Naive thymus-derived CD4-positive, alpha-beta T cell (primary cell): ENCODE measurements around the gene APOL4. TPM values are rescaled to one million over a fixed set of nuclear protein-coding genes. Genes with fewer than 3 reads are reported as not detected.

Experiments used
- ATAC-seq: fragments of 150-1000 bp; cut with Tn5 transposase; 2 replicates; pipeline ENCODE4 v1.10.0; 2021; ENCODE audit warnings: mild to moderate bottlenecking, moderate library complexity
- CTCF ChIA-PET: fragments of 350-600 bp; sonication (Branson Sonifier 250); formaldehyde crosslinking; loops from one replicate; lab custom pipeline; 2021; ENCODE audit warnings: antibody characterized with exemption; lab: Charles Lee
- POLR2A ChIA-PET: fragments of 350-600 bp; sonication (Branson Sonifier 250); formaldehyde crosslinking; loops from one replicate; lab custom pipeline; 2021; ENCODE audit warnings: antibody characterized with exemption, inconsistent platforms; lab: Charles Lee
- DNase-seq, 9 donors: peaks; one replicate each; pipeline versions ENCODE4 v3.0.0 to v3.0.0-alpha.2; 2020 to 2022; ENCODE audit warnings: mixed read lengths in 1 of 9
- H3K27ac ChIP-seq: one replicate; pipeline ENCODE4 v1.7.0; 2013; ENCODE audit warnings: mild to moderate bottlenecking, low read depth, low read length, moderate library complexity
- H3K27me3 ChIP-seq, 2 donors: one replicate each; pipeline ENCODE4 v1.7.0; 2013; ENCODE audit warnings: low read length in 2 of 2, mild to moderate bottlenecking in 2 of 2, moderate library complexity in 2 of 2; ENCODE audit not compliant: control insufficient read depth in 2 of 2, insufficient read depth in 2 of 2
- H3K36me3 ChIP-seq, 3 experiments: 1 replicate in 2 of 3; 2 replicates in 1 of 3; pipeline ENCODE4 v1.7.0; 2013; ENCODE audit warnings: low read length in 3 of 3, mild to moderate bottlenecking in 3 of 3, moderate library complexity in 1 of 3; ENCODE audit not compliant: insufficient read depth in 3 of 3, control insufficient read depth in 2 of 3
- H3K4me1 ChIP-seq, 2 donors: one replicate each; pipeline ENCODE4 v1.7.0; 2013; ENCODE audit warnings: low read length in 2 of 2, mild to moderate bottlenecking in 2 of 2, moderate library complexity in 1 of 2; ENCODE audit not compliant: control insufficient read depth in 2 of 2, insufficient read depth in 2 of 2
- H3K4me3 ChIP-seq: 2 replicates; pipeline ENCODE4 v1.7.0; 2013; ENCODE audit warnings: mild to moderate bottlenecking, low read length
- H3K9me3 ChIP-seq, 3 experiments: 1 replicate in 2 of 3; 2 replicates in 1 of 3; pipeline ENCODE4 v1.7.0; 2013; ENCODE audit warnings: low read length in 3 of 3; ENCODE audit not compliant: control insufficient read depth in 2 of 3
- H3K27ac Mint-ChIP-seq, 9 donors: one replicate each; pipeline ENCODE4 v1.8.0; 2020 to 2022; ENCODE audit warnings: mixed read lengths in 9 of 9, mild to moderate bottlenecking in 8 of 9, moderate library complexity in 5 of 9, inconsistent platforms in 2 of 9
- H3K27me3 Mint-ChIP-seq, 5 donors: one replicate each; pipeline ENCODE4 v1.8.0; 2021 to 2022; ENCODE audit warnings: mixed read lengths in 5 of 5, mild to moderate bottlenecking in 1 of 5
- H3K36me3 Mint-ChIP-seq, 5 donors: one replicate each; pipeline ENCODE4 v1.8.0; 2020 to 2022; ENCODE audit warnings: mixed read lengths in 5 of 5, mild to moderate bottlenecking in 3 of 5, inconsistent platforms in 1 of 5
- H3K4me1 Mint-ChIP-seq, 7 donors: one replicate each; pipeline ENCODE4 v1.8.0; 2020 to 2022; ENCODE audit warnings: mixed read lengths in 7 of 7, mild to moderate bottlenecking in 3 of 7, inconsistent platforms in 1 of 7
- H3K4me3 Mint-ChIP-seq, 10 donors: one replicate each; pipeline ENCODE4 v1.8.0; 2020 to 2022; ENCODE audit warnings: mild to moderate bottlenecking in 10 of 10, mixed read lengths in 10 of 10, moderate library complexity in 6 of 10, inconsistent platforms in 2 of 10
- H3K9me3 Mint-ChIP-seq, 11 donors: one replicate each; pipeline ENCODE4 v1.8.0; 2020 to 2022; ENCODE audit warnings: mixed read lengths in 11 of 11, mild to moderate bottlenecking in 4 of 11, inconsistent platforms in 1 of 11, moderate library complexity in 1 of 11
- intact Hi-C, 2 donors: fragments of 100-400 bp; cut with micrococcal nuclease; formaldehyde crosslinking; loops; one replicate each; pipeline ENCODE4 v1.15.1; 2023
- polyA plus RNA-seq, 2 donors: library from polyadenylated mRNA; unstranded; fragments of 300-500 nt; fragmentation: Illumina TruSeq; gene quantifications; one replicate each; pipeline ENCODE4 v1.2.3, GENCODE V29; 2021
- total RNA-seq, 6 experiments: library from RNA in 5 of 6; stranded (reverse) in 5 of 6; gene quantifications; 1 replicate in 5 of 6; 2 replicates in 1 of 6; pipeline ENCODE4 v1.2.3 and lab custom pipeline; 2021 to 2026

The APOL4 gene
- total and polyA plus RNA-seq, 7 experiments from 2014 or later: 1.2 TPM; not detected in 6

GRCh38 chr22:36237462-36238372 lies 36.1 kb upstream of the APOL4 start:
- DNase-seq: peak in 3 of 9 donors; percentile 3 to 17 (median 11)
- Mint-ChIP-seq H3K4me3 (peak overlapping the region; percentile 93 to 99 (median 99)), H3K36me3 (peaks cover 19 to 64% (median 40%) of the 10 kb centered on the region in 5 donors), H3K27ac (peak overlapping the region; percentile 94 to 98 (median 97)), H3K4me1 (peaks cover 45 to 66% (median 58%) of the 10 kb centered on the region in 7 donors), H3K27me3 (peaks cover 0 to 1% (median 0%) of the 10 kb centered on the region in 5 donors), H3K9me3 (peaks cover 0 to 10% (median 3%) of the 10 kb centered on the region in 11 donors)
- Histone ChIP-seq H3K27me3 (no peaks in the 10 kb centered on the region), H3K9me3 (no peaks in the 10 kb centered on the region), H3K27ac (peak overlapping the region; percentile 76), H3K36me3 (peaks cover 0 to 40% (median 10%) of the 10 kb centered on the region in 3 experiments), H3K4me1 (peaks cover 23 to 33% of the 10 kb centered on the region in 2 donors), H3K4me3 (peak overlapping the region; percentile 94)
- intact Hi-C loops: loop anchor here (2.0 to 5.0 kb wide), 5 partner anchors 41 to 245 kb away; partner anchors contain the start of gene APOL3 (in 1 of the 2)
- ATAC-seq: no peak
- POLR2A ChIA-PET: interaction anchor here (0.8 to 4.0 kb wide), 3 partner anchors 10 to 97 kb away, joined by 3 to 24 read pairs (median 5); partner anchors contain the start of gene APOL1
- CTCF ChIA-PET: interaction anchor here (0.6 to 1.8 kb wide), 4 partner anchors 16 to 290 kb away, joined by 3 to 11 read pairs (median 3); partner anchors contain the start of gene APOL1

- Mint-ChIP-seq H3K9me3 (peaks cover 0 to 6% (median 2%) of the 10 kb centered on the region in 11 donors), H3K36me3 (peaks cover 23 to 66% (median 47%) of the 10 kb centered on the region in 5 donors), H3K27ac (peak overlapping the region in 5 of 9 donors; percentile 21 to 59 (median 45)), H3K4me3 (peak overlapping the region; percentile 29 to 99 (median 98)), H3K27me3 (no peaks in the 10 kb centered on the region), H3K4me1 (peaks cover 50 to 70% (median 59%) of the 10 kb centered on the region in 7 donors)
- no peaks in the 10 kb centered on the region for H3K9me3 ChIP-seq
- H3K27ac ChIP-seq: no peak overlapping the region
- DNase-seq: no peak
- no peaks in the 10 kb centered on the region for H3K27me3 ChIP-seq
- CTCF ChIA-PET: interaction anchor here (0.6 to 0.9 kb wide), 3 partner anchors 11 to 625 kb away, joined by 3 to 4 read pairs (median 3); no protein-coding TSS in a partner anchor
- POLR2A ChIA-PET: interaction anchor here (0.6 kb wide), 1 partner anchor 926 kb away, joined by 3 read pairs; no protein-coding TSS in a partner anchor
- no peak overlapping the region for H3K4me3 ChIP-seq
- H3K4me1 ChIP-seq: peaks cover 23 to 33% of the 10 kb centered on the region in 2 donors
- no peak for ATAC-seq
- peaks cover 6 to 50% (median 13%) of the 10 kb centered on the region in 3 experiments for H3K36me3 ChIP-seq
- intact Hi-C loops: loop anchor here in 1 of 2 donors (5.0 kb wide), 1 partner anchor 146 kb away; no protein-coding TSS in a partner anchor
Observed at GRCh38 chr22:36236388-36237319, 35.0 kb upstream of the APOL4 start.

DNA sequence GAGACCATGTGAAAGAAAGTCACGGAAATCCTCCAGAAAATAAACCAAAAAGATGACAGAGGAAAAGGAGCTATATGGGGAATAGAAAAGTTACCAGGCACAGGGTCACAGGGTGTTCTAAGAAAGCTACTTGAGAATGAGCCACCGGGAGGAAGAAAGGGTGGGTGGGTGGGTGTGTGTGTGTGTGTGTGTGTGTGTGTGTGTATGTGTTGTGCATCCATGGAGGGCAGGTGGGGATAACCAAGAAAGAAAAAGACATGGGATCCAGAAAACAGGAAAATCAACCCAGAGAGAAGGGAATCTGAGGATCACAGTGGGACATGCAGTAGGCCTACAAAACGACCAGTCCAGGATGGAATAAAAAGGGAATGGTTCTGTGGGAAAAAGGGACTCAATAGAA lies 34.0 kb upstream of the APOL4 start:
- CTCF ChIA-PET: interaction anchor here (0.6 to 0.9 kb wide), 2 partner anchors 10 to 193 kb away, joined by 4 to 5 read pairs; no protein-coding TSS in a partner anchor
- ATAC-seq: no peak
- Mint-ChIP-seq H3K4me1 (peaks cover 50 to 69% (median 59%) of the 10 kb centered on the region in 7 donors), H3K9me3 (peaks cover 0 to 6% (median 2%) of the 10 kb centered on the region in 11 donors), H3K4me3 (peak overlapping the region; percentile 11 to 99 (median 82)), H3K27ac (peak overlapping the region in 5 of 9 donors; percentile 6 to 69 (median 47)), H3K36me3 (peaks cover 23 to 71% (median 47%) of the 10 kb centered on the region in 5 donors), H3K27me3 (no peaks in the 10 kb centered on the region)
- H3K36me3 ChIP-seq: peaks cover 15 to 61% (median 18%) of the 10 kb centered on the region in 3 experiments
- intact Hi-C loops: loop anchor here in 1 of 2 donors (5.0 kb wide), 1 partner anchor 147 kb away; no protein-coding TSS in a partner anchor
- no peaks in the 10 kb centered on the region for H3K27me3 ChIP-seq
- DNase-seq: no peak
- H3K9me3 ChIP-seq: no peaks in the 10 kb centered on the region
- H3K4me3 ChIP-seq: no peak overlapping the region
- H3K27ac ChIP-seq: no peak overlapping the region
- POLR2A ChIA-PET: no interaction called here
- peaks cover 23 to 33% of the 10 kb centered on the region in 2 donors for H3K4me1 ChIP-seq

DNA sequence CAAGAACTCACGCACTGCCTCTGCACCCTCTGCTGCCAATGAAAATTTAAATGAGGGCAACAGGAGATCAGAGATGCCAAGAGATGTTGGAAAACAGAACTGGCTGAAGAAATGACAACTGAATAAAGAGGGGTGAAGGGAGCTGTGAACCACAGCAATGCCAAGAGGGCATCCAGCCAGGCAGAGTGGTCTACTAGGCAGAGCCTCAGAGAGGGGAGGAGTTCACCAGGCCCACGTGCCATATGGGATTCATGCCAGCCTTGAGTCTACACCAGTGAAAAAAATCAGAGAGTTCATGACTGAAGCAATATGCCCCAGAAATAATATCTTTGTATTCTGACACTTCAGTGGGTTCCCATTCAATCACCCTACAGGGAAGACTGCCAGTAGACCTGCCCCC lies 33.3 kb upstream of the APOL4 start:
- H3K27ac Mint-ChIP-seq: peak overlapping the region in 3 of 9 donors; percentile 56 to 83 (median 65)
- Histone ChIP-seq H3K4me3 (no peak overlapping the region), H3K27ac (no peak overlapping the region), H3K4me1 (peaks cover 22 to 30% of the 10 kb centered on the region in 2 donors), H3K27me3 (no peaks in the 10 kb centered on the region), H3K9me3 (no peaks in the 10 kb centered on the region), H3K36me3 (peaks cover 19 to 68% (median 25%) of the 10 kb centered on the region in 3 experiments)
- H3K9me3 Mint-ChIP-seq: peaks cover 0 to 6% (median 2%) of the 10 kb centered on the region in 11 donors
- intact Hi-C loops: loop anchor here in 1 of 2 donors (5.0 kb wide), 1 partner anchor 147 kb away; no protein-coding TSS in a partner anchor
- H3K36me3 Mint-ChIP-seq: peaks cover 23 to 73% (median 47%) of the 10 kb centered on the region in 5 donors
- peaks cover 47 to 63% (median 56%) of the 10 kb centered on the region in 7 donors for H3K4me1 Mint-ChIP-seq
- H3K27me3 Mint-ChIP-seq: no peaks in the 10 kb centered on the region
- ChIA-PET POLR2A (no interaction called here), CTCF (no interaction called here)
- DNase-seq: no peak
- H3K4me3 Mint-ChIP-seq: peak overlapping the region in 6 of 10 donors; percentile 16 to 99 (median 60)
- ATAC-seq: no peak

DNA sequence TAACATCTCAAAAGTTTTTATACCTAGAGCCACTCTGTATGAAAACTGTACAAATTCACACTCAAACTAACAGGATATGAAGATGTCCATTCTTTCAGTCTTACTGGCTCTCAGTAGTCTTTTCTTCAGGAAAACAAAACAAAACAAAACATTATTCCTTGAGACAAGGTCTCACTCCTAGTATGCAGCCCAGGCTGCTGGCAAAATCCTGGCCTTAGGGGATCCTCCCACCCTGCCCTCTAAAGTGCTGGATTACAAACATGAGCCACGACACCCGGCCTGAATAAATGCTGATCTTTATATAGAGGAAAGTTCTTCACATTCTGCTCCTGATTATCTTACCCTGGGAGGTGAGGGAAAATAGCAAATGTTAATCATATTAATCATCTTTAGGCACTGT lies 32.6 kb upstream of the APOL4 start:
- ChIA-PET CTCF (no interaction called here), POLR2A (no interaction called here)
- H3K4me3 ChIP-seq: no peak overlapping the region
- no peaks in the 10 kb centered on the region for H3K27me3 ChIP-seq
- H3K4me1 ChIP-seq: peaks cover 18 to 26% of the 10 kb centered on the region in 2 donors
- ATAC-seq: no peak
- peaks cover 41 to 57% (median 49%) of the 10 kb centered on the region in 7 donors for H3K4me1 Mint-ChIP-seq
- peaks cover 19 to 73% (median 25%) of the 10 kb centered on the region in 3 experiments for H3K36me3 ChIP-seq
- intact Hi-C loops: no loop called here
- no peaks in the 10 kb centered on the region for H3K9me3 ChIP-seq
- peak overlapping the region in 1 of 9 donors; percentile 69 for H3K27ac Mint-ChIP-seq
- peaks cover 0 to 6% (median 2%) of the 10 kb centered on the region in 11 donors for H3K9me3 Mint-ChIP-seq
- peaks cover 26 to 74% (median 49%) of the 10 kb centered on the region in 5 donors for H3K36me3 Mint-ChIP-seq
- H3K27ac ChIP-seq: no peak overlapping the region
- H3K27me3 Mint-ChIP-seq: no peaks in the 10 kb centered on the region
- peak overlapping the region in 2 of 10 donors; percentile 93 to 94 for H3K4me3 Mint-ChIP-seq
- DNase-seq: no peak
